GM21619 (cell line): ENCODE measurements around the gene PIP4K2C.

ENCODE experiments used
- ATAC-seq: cut with Tn5 transposase; IDR thresholded peaks from one replicate; pipeline ENCODE4 v1.9.1; 2021; ENCODE audit not compliant: unreplicated experiment

PIP4K2C gene

GRCh38 chr12:57620936-57621496 is 30.0 kb downstream of the PIP4K2C start:
- no peak for ATAC-seq

GRCh38 chr12:57621497-57622292 is 30.7 kb downstream of the PIP4K2C start:
- peak; percentile 62 for ATAC-seq

DNA sequence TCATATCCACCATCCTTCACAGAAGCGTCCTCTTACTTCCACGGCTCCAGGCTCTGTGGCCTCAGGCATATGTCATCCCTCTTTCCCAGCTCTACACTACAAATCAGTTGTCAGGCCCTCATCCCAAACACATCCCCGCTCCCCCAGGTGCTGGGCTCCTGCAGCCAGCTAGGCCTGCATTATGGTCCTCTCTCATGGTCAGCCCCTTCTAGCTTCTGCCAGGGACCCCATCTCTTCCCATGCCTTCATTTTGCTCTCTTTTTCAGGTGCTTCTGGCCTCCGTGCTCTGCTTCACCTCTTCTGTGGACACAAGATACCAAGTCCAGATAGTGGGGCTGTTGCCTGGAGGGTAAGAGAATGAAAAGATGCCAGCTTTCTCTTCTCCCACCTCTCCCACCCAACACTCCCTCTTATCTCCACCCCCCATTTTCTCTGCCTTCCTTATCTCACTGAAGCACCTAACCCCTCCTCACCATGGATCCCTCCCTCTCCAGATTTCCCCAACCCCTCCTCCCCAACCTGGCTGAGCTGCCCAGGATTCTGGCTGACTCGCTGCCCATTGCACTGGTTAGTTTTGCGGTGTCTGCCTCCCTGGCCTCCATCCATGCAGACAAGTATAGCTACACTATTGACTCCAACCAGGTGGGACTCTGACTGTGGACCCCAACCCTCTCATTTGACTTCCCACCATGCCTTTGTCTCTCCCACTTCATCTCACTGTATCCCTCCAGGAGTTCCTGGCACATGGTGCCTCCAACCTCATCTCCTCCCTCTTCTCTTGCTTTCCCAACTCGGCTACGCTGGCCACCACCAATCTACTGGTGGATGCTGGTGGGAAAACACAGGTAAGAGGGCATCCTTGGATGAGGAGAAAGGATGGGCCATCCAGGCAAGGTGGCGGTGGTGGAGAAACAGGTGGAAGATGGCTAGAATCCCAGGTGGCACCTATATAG is 31.6 kb downstream of the PIP4K2C start:
- ATAC-seq: no peak

GRCh38 chr12:57623385-57623784 is 32.4 kb downstream of the PIP4K2C start:
- ATAC-seq: no peak

DNA sequence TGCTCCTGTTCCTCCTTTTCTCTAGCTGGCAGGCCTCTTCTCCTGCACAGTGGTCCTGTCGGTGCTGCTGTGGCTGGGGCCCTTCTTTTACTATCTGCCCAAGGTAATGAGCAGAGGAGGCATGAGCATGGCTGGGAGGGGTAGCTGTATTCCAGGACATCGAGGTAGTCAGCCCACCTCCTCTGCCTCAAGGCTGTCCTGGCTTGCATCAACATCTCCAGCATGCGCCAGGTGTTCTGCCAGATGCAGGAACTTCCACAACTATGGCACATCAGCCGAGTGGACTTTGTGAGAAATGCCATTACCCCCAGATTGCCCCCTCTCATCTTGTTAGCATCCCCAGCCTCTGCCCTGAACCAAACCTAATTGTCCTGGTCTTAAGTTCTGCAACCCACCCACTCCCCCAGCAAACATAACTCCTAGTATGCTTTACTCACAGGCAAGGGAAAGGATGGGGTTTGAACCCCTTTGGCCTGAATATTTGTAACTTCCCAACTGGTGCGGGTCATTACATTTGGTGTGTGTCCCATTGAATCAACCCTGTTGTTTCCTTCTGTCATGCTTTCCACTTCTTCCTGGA is 32.9 kb downstream of the PIP4K2C start:
- no peak for ATAC-seq

DNA sequence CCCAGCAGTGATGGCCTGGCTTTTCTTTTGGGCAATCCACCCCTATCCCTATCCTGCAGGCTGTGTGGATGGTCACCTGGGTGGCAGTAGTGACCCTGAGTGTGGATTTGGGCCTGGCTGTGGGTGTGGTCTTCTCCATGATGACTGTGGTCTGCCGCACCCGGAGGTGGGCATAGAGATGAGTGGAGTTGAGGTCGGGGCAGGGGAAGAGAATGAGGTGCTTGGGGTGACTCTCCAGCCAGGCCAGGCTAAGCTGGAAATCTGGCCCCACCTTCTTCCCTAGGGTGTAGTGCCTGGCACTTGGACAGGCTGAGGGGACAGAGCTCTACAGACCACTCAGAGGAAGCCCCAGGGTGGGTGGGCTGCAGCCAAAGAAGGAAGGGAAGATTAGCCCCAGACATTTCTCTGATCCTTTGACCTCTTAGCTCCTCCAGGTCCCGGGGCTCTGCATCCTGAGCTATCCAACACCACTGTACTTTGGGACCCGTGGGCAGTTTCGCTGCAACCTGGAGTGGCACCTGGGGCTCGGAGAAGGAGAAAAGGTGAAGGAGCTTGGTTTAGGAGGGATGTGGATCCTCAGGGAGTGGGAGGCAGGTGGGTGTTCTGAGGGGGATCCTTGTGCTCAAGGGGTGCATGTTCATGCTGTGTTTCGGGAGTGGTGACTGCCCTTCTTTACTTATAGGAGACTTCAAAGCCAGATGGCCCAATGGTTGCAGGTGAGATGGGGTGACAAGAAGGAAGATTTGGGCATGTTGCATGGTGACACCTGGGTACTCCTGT is 33.6 kb downstream of the PIP4K2C start:
- ATAC-seq: no peak

DNA sequence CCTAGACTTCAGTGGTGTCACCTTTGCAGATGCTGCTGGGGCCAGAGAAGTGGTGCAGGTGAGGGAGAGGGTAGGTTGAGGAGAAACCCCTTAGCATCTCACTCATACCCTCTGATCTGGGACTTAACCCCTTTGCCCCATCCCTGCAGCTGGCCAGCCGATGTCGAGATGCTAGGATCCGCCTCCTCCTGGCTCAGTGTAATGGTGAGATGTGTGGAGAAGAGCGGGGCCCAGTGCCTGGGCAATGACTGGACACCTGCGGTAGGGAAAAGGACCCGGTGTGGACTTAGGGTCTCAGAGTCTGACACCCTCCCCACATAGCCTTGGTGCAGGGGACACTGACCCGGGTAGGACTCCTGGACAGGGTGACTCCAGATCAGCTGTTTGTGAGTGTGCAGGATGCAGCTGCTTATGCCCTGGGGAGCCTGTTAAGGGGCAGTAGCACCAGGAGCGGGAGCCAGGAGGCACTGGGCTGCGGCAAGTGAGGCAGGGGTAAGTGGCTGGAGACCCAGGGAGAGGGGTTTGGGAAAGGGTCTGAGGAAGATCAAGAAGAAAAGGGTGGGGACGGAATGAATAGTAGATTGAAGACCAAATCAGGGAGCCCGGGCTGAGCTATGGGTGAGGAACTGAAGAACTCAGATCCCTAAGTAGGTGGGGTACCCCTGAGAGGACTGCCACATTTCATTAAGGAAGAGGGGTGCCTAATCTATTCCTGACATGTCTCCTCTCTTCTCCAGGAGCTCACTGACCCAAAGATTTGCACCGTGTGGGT is 34.5 kb downstream of the PIP4K2C start:
- no peak for ATAC-seq

GRCh38 chr12:57626111-57626920 is 35.3 kb downstream of the PIP4K2C start:
- ATAC-seq: no peak

DNA sequence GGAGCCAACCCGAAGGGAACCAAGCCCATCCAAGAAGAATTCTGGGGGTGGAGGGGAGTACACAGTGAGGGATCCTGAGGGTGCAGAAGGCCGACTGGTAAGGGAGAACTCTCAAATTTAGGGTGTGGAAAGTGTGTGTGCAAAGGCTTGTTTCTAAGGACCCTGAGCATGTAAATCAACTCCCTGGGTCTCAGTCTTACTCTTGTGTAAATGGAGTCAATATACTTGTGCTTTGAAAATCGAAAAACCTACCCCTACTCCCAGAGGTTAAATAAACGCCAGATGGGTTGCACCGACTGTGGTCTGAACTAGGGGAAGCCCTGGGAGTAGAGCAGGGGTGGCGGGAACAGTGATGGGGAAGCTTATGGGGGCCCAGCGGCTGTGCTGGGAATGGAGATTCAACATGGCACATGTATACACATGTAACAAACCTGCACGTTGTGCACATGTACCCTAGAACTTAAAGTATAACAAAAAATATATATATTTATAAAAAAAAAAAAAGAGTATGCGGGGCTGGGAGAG is 36.0 kb downstream of the PIP4K2C start:
- ATAC-seq: no peak

DNA sequence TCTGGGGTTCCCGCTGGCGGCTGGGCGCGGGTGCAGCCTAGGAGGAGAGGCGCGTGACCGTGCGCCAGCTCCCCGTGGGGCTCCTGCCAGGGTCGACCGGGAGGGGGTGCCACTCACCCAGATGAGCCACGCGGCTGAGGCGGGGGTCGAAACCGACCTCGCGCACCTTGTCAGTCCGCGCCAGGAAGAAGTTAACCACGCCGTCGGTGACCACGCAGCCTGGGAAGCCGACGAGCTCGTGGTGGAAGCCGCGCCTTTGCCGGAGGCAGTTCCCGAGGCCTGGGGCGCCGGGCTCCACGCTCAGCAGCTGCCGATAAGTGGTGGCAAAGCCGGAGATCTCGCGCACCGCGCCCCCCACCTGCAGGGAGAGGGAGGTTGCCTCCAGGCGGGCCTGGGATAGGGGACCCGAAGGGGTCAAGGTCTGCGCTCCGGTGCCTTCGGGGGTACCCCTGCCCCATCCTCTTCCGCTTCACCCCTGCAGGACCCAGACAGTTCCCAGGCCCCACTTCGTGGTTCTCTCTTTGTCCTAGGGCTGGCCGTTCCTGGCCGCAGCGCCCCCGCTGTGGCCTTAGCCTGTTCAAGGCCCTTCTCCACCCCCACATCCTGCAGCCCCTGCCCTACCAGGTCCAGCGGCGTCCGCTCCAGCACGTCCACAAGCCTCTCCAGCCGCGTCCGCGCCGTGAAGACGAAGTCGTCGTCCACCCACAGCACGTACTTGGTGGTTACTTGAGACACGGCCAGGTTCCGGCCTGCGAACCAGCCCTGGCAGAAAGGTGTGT is 36.7 kb downstream of the PIP4K2C start:
- ATAC-seq: no peak

GRCh38 chr12:57628280-57629191 is 37.5 kb downstream of the PIP4K2C start:
- ATAC-seq: no peak

DNA sequence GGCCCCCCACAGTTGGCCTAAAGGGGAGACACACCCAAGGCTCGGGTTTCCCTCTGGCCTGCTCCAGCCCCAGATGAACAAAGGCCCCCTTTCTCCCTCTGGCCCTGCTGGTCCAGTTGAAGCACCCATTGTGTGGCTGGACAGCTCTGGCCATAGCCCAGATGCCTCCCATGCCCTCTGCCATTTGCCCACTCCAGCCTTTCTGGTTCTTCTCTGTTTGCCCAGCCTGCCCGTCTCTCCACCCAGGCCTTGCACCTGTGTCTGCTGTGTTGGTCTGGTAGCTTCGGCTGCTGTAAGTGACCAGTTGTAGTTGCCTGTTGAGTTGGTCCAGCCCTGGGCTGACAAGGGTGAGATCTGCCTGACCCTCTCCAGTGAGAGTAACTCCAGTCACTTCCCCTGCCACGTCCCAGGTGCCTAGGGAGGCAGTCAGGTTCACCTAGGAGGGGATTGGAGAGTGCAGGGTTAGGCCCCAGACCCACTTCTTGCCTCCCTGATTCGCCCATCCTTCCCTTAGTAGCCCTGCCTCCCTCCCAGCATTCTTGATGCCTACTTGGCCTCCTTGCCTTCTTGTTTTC is 39.0 kb downstream of the PIP4K2C start:
- ATAC-seq: no peak

- no peak for ATAC-seq
Measured at GRCh38 chr12:57630891-57631433, 40.0 kb downstream of the PIP4K2C start.

DNA sequence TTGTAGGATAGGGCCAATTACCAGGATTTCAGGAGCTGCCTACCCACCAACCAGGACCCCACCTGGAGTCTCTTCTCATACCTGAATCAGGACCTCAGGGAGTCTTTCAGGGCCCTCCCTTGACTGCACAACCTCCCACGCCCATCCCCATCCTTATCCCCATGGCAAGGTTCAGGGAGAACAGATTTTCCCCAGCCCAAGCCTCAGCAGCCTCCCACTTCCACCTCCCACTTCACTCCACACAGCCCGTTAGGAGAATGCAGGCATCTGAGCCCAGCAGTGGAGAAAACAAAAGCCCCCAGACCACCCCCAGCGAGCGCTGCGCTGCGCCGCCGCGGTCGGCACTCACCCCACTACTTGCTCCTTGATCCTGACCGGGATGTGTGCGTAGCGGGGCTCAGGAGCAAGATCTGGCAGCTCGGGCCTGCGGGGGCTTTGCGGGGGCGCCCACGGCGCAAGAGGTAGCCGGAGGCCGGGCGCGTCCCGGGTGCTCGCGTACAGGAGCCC is 40.6 kb downstream of the PIP4K2C start:
- no peak for ATAC-seq

GRCh38 chr12:57632073-57632957 is 41.3 kb downstream of the PIP4K2C start:
- ATAC-seq: no peak
